ENCODE measurements around the gene TTC12. TPM values are rescaled to one million over a fixed set of nuclear protein-coding genes. Genes with fewer than 3 reads are reported as not detected.

TTC12 gene
- total and polyA plus RNA-seq, 9 donors: 8.1 to 32.5 (median 25.8) TPM

DNA sequence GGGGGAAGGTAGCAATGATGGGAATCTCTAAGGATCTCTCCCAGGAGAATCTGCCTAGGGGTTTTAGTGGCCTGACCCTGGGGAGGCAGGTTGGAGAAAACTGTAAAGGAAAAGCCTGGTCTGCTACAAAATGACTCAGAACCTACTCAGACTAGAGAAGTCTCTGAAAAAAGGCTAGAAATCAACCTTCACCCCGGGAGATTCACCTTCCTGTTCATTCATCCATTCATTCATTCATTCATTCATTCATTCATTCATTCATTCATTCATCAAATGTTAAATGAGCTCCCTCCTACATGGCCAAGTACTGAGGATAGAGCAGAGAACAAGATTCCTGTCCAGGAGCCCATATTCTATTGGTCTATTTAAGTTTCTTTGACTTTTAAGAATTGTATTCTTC lies 64.3 kb downstream of the TTC12 start:
- Histone ChIP-seq H3K36me3 (no peaks in the 10 kb centered on the region), H3K4me1 (ENCODE audit: insufficient read depth) (no peaks in the 10 kb centered on the region), H3K27me3 (no peaks in the 10 kb centered on the region), H3K4me3 (no peak overlapping the region), H3K9me3 (no peaks in the 10 kb centered on the region), H3K27ac (no peak overlapping the region)
- TF ChIP-seq POLR2A (IDR thresholded peaks at IDR 0.05) (no peak), EP300 (IDR thresholded peaks at IDR 0.05) (no peak)
- TF ChIP-seq, protein P1, sequence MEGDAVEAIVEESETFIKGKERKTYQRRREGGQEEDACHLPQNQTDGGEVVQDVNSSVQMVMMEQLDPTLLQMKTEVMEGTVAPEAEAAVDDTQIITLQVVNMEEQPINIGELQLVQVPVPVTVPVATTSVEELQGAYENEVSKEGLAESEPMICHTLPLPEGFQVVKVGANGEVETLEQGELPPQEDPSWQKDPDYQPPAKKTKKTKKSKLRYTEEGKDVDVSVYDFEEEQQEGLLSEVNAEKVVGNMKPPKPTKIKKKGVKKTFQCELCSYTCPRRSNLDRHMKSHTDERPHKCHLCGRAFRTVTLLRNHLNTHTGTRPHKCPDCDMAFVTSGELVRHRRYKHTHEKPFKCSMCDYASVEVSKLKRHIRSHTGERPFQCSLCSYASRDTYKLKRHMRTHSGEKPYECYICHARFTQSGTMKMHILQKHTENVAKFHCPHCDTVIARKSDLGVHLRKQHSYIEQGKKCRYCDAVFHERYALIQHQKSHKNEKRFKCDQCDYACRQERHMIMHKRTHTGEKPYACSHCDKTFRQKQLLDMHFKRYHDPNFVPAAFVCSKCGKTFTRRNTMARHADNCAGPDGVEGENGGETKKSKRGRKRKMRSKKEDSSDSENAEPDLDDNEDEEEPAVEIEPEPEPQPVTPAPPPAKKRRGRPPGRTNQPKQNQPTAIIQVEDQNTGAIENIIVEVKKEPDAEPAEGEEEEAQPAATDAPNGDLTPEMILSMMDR (IDR thresholded peaks at IDR 0.05): no peak
- intact Hi-C loops (cut with DNase I): no loop called here
- DNase-seq: no peak
- 75 to 86% (median 77%) methylated on average over 1 of the region's 1 CpG for WGBS, 3 donors

GRCh38 chr11:113382121-113382520 lies 67.7 kb downstream of the TTC12 start:
- TF ChIP-seq EP300 (IDR thresholded peaks at IDR 0.05) (no peak), POLR2A (IDR thresholded peaks at IDR 0.05) (no peak)
- TF ChIP-seq, protein P1 (IDR thresholded peaks at IDR 0.05): no peak

GRCh38 chr11:113384551-113384950 lies 70.2 kb downstream of the TTC12 start:
- H3K27ac ChIP-seq: no peak overlapping the region
- H3K36me3 ChIP-seq: no peaks in the 10 kb centered on the region
- intact Hi-C loops (cut with DNase I): no loop called here
- 26 to 30% (median 29%) methylated on average over 3 of the region's 3 CpGs for WGBS, 3 donors
- H3K27me3 ChIP-seq: no peaks in the 10 kb centered on the region
- H3K4me1 ChIP-seq (ENCODE audit: insufficient read depth): peaks cover 3% of the 10 kb centered on the region
- TF ChIP-seq POLR2A (IDR thresholded peaks at IDR 0.05) (no peak), EP300 (IDR thresholded peaks at IDR 0.05) (no peak)
- TF ChIP-seq, protein P1 (IDR thresholded peaks at IDR 0.05): no peak
- H3K4me3 ChIP-seq: no peak overlapping the region
- H3K9me3 ChIP-seq: no peaks in the 10 kb centered on the region
- no peak for DNase-seq

More at GRCh38 chr11:113382121-113382520, 67.7 kb downstream of the TTC12 start:
- DNase-seq: no peak
- Histone ChIP-seq H3K27me3 (no peaks in the 10 kb centered on the region), H3K4me1 (ENCODE audit: insufficient read depth) (no peaks in the 10 kb centered on the region), H3K9me3 (no peaks in the 10 kb centered on the region), H3K36me3 (no peaks in the 10 kb centered on the region), H3K4me3 (no peak overlapping the region), H3K27ac (no peak overlapping the region)
- intact Hi-C loops (cut with DNase I): no loop called here

- Histone ChIP-seq H3K27me3 (no peaks in the 10 kb centered on the region), H3K4me3 (no peak overlapping the region), H3K27ac (no peak overlapping the region), H3K9me3 (no peaks in the 10 kb centered on the region), H3K36me3 (no peaks in the 10 kb centered on the region), H3K4me1 (ENCODE audit: insufficient read depth) (peaks cover 3% of the 10 kb centered on the region)
- intact Hi-C loops (cut with DNase I): no loop called here
- DNase-seq: no peak
- WGBS, 3 donors: 95 to 96% (median 96%) methylated on average over 3 of the region's 3 CpGs
- TF ChIP-seq, protein P1 (IDR thresholded peaks at IDR 0.05): no peak
- TF ChIP-seq POLR2A (IDR thresholded peaks at IDR 0.05): no peak
- TF ChIP-seq EP300 (IDR thresholded peaks at IDR 0.05): no peak
These were observed 71.4 kb downstream of the TTC12 start for GRCh38 chr11:113385749-113386148.
